GM23338 (cell line): Measurements from ENCODE around the gene ST3GAL4.

Source experiments
- POLR2AphosphoS5 ChIP-seq: IDR thresholded peaks from 2 replicates; pipeline ENCODE4 v1.6.1; 2016; ENCODE audit warnings: antibody characterized with exemption, low read depth
- TF ChIP-seq, protein P1 (sequence below), 2 experiments: fragments of 200-600 bp in 1 of 2; sonication (generic) in 1 of 2; conservative IDR thresholded peaks; 2 replicates each; pipeline versions ENCODE4 v1.5.1 to v1.6.1; 2016 to 2017; ENCODE audit warnings: antibody characterized with exemption in 2 of 2, low read depth in 2 of 2, mild to moderate bottlenecking in 2 of 2, moderate library complexity in 1 of 2

DNA sequence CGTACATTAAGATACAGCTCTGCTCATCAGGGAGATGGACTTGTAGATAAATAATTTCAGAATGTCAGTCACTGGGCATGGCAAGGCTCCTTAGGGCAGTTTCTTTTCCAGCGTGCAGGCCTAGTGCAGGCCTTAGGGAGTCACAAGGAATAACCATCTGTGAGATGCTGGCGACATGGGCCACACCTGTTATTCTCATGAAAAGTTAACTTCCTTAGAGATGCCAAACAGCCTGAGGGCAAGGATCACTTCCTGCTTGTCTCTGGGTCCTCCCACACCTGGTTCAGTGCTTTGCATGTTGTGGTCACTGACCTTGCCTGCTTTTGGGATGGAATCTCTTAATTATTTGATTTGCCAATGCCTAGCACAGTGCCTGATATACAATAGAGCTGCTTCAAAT, 70.6 kb downstream of the ST3GAL4 start:
- TF ChIP-seq POLR2AphosphoS5, result no peak
- TF ChIP-seq, protein P1, sequence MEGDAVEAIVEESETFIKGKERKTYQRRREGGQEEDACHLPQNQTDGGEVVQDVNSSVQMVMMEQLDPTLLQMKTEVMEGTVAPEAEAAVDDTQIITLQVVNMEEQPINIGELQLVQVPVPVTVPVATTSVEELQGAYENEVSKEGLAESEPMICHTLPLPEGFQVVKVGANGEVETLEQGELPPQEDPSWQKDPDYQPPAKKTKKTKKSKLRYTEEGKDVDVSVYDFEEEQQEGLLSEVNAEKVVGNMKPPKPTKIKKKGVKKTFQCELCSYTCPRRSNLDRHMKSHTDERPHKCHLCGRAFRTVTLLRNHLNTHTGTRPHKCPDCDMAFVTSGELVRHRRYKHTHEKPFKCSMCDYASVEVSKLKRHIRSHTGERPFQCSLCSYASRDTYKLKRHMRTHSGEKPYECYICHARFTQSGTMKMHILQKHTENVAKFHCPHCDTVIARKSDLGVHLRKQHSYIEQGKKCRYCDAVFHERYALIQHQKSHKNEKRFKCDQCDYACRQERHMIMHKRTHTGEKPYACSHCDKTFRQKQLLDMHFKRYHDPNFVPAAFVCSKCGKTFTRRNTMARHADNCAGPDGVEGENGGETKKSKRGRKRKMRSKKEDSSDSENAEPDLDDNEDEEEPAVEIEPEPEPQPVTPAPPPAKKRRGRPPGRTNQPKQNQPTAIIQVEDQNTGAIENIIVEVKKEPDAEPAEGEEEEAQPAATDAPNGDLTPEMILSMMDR (conservative IDR thresholded peaks at IDR 0.05; ENCODE audit: low read depth in 2 of 2), result no peak
